Stimulated activated CD8-positive, alpha-beta memory T cell treated with anti-CD3 and anti-CD28 coated beads, Interleukin-12 subunit alpha, Interleukin-12 subunit beta, amount 100 ng/mL, for 1 hour (primary cell): Measurements from ENCODE around the gene AKAP8L.
A peak's percentile ranks its signal among the peaks of the same experiment; 100 is the strongest.

Source experiments
- DNase-seq: peaks from one replicate; pipeline ENCODE4 v3.0.0-alpha.2; 2020; ENCODE audit warnings: low read depth

AKAP8L gene

GRCh38 chr19:15432629-15433518 is 14.1 kb upstream of the AKAP8L start:
- peak; percentile 86 for DNase-seq

GRCh38 chr19:15432018-15432494 is 13.3 kb upstream of the AKAP8L start:
- DNase-seq: no peak

GRCh38 chr19:15431396-15432017 is 12.7 kb upstream of the AKAP8L start:
- no peak for DNase-seq

DNA sequence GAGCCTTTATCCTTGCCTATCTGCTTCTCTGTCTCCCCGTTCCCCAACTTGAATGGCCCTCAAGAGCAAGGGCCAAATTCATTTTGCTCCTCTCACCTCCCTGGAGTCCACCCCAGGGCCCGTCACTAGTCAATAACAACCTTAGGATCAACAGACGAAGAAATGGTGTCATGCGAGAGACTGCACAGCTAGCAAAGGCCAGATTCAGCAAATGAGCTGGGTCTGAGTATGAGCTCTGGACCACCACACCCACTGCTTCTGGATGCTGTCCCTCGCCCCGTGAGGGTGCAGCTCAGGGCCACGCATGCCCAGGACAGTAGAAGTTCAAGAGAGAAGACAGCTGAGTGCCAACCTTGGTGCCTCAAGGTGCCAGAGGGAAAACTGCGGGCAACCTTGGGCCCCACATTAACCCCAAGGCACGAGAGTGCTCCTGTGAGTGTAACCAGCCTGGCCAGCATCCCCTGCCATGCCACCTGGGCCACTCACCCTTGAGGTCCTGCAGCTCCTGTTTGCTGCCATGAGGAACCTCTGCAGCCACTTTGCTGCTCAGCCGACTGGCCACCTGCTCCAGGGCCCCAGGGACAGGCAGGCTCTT is 11.8 kb upstream of the AKAP8L start:
- no peak for DNase-seq

- no peak for DNase-seq
Measured at GRCh38 chr19:15429825-15430467, 11.2 kb upstream of the AKAP8L start.

DNA sequence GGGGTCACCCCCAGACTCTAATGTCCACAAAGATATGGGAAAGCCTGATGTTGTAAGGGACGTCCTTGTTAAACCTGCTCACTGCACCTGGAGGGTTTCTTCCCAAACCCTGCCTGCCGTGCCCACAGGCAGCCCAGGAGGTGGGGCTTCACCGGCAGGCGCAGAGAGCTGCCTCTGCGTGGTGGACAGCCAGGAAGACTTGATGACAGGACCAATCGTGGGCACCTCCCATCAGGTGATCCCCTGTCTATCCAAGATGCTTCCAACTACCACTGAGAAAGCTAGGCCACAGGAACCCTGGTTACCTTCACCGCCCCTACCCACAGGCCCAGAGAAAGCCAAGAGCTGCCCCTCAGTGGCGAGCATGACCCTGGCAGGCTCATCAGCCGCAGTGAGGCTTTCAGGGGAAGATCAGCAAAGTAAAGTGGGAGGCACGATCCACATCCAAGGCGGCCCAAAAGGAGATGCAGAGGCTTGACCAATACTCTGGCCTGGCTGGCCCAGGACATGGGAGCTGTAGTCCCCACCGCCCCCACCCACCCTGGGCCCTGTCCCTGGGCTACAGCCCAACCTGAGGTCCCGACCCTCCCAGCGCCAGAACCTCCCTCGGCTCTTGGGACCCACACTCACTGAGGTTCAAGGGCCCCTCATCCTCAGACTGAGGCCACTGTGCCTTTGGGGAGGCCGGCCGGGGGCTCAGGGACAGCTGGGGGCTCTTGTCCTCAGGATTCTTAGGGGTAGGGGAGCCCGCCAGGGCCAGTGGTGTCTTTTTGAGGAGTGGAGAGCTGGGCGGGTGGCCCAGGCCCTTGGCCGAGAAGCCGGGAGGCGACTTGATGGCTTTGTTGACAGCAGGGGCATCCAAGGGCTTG is 10.4 kb upstream of the AKAP8L start:
- DNase-seq: no peak

GRCh38 chr19:15427991-15428471 is 9.2 kb upstream of the AKAP8L start:
- no peak for DNase-seq

GRCh38 chr19:15427350-15427700 is 8.5 kb upstream of the AKAP8L start:
- DNase-seq: no peak

DNA sequence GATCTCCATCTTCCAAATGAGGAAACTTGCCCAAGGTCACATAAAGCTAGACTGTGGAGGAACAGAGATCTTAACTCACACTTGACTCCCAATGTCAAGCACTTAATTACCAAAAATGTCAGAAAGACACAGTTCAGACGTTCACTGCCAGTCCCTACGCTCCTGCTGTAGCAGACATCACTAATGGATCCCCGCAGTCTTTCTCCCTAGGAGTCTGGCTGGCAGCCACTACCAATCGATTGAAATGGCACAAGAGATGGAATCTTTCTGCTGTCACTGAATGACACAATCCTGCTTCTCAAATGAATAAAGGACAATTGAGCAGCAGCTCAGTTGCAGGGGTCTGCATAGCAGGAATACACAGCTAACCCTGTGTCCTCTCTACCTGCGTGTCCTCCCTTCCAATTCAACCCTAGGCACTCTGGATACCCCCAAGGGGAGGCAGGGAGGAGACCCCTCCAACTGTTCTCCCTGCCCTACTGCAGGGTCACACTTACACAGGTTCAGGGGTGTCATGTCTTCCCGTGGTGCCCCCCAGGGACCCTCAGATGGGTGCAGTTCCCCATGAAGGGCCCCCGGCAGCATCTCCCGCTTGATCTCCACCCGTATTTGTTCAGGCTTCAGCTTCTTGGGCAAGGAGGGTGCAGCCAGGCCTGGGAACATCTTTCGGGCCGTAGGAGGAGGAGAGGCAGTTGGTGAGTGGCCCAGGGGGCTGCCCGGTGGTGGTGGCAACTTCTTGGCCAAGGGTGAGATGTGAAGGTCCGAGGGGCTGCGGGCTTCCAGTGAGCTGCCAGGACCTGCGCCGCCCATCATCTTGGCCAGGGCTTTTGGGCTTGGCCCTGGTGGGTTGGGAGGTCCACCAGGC is 7.9 kb upstream of the AKAP8L start:
- DNase-seq: no peak

DNA sequence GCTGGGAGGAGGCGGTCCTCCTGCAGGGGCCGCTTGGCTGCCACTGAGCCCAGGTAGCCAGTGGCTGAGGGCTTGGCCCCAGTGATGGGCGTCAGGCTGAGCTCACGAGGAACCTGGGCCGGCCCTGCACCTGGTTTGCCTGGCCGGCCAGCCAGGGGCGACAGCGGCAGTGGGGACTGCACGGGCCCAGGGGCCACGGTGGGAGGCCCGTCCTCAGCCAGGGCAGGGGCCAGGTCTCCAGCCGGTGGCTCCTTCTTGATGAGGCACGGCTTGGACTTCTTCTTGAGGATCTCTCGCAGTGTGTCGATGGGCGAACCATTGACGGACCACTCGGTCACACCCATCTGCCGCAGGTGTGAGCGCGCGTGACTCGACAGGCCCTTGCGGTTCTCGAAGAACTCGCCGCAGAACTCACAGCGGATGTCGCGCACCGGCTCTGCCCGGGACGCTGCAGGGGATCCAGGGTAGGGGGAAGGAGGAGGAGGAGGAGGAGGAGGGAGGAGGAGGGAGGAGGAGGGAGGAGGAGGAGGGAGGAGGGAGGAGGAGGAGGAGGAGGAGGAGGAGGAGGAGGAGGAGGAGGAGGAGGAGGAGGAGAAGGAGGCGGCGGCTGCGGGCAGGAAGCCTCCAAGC is 6.6 kb upstream of the AKAP8L start:
- DNase-seq: no peak

DNA sequence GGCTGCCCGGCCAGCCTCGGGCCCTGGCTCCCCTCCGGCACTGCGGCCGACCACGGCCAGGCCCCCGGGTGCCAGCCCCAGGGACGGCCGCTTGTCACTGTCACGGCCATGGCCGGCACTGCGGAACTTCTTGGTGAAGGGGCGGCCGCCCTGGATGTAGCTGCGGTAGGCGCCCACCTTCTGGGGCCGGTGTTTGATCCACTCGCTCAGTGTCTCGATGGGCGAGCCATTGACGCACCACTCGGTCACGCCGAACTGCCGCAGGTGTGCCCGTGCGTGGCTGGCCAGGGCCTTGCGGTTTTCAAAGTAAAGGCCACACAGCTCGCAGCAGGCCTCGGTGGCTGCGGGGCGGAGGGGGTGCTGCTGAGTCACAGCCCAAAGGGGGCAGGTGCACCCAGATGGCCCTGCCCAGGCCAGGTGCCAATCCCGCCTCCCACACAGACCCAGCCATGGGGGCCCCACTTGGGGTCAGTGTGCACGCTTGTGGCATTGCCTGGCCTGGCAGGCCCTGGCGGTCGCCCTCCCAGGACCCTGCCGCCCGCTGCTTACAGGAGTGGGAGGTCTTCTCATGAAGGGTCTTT is 6.0 kb upstream of the AKAP8L start:
- DNase-seq: no peak

DNA sequence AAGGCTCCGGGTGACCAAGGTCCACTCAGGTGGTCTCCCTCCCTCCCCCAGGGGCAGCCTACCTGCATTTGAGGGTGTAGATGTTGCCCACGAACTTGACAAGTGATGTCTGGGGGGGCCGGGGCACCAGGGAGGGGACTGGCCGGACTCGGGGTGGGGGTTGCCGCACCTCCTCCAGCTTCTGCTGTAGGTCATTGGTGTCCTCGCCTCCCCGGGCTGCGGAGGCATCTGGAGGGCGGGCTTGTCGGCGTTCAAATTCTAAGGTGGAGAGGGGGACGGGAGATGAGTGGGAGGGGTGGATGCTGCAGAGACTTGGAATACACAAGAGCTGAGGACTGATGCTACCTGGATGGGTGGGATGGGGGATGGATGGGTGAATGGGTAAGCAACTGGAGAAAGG is 5.3 kb upstream of the AKAP8L start:
- no peak for DNase-seq

DNA sequence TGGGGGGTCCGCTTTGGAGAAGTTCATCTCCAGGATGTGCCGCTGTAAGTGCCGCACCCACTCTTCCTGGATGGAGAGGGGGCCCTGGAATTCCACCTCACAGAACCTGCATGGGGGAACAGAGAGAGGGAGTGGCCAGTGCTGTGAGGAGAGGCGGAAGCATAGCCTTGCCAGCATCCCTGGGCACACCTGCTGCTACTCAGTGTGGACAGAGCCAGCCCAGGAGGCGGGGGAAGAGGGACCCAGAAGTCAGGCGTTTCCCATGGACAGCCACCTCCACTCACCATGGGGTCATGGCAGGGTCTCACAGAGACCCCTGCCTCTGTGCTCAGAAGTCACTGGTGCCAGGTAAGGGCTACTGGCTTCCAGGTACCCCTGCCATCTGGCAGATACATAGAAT is 4.3 kb upstream of the AKAP8L start:
- no peak for DNase-seq

DNA sequence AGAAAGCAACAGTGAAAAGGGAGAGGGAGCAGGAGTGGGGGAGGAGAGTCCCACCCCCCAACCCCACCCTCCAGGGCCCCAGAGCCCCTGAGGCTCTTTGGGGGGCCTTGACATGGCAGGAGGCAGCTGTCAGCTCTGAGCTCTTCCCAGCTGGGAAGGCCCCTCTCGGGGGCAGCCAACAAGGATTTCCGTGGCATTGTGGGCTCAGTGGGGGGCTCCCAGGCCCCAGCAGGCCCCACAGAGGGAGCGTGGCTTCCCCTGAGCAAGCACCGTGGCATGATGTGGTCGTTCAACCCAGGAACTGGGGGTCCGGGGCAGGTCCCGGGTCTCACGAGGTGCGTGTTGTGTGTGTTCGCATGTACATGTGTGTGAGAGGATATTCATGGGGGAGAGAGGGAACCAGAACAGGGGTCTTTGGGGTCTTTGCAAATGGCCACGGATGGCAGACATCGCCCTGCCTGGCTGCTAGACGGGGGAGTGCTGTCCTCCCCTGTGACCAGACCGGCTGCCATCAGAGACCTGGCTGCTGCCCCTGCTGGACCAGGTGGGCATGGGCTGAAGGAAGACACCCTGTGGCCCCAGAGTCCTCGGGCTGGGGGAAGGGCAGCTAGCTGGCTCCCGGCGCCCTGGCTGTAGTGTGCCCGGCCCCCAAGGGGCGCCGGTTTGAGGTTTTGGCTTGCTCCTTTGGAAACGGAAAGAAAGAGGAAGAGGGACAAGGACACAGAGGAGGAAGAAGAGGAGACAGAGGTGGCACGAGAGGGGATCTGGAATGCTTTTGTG is 3.7 kb upstream of the AKAP8L start:
- DNase-seq: no peak

DNA sequence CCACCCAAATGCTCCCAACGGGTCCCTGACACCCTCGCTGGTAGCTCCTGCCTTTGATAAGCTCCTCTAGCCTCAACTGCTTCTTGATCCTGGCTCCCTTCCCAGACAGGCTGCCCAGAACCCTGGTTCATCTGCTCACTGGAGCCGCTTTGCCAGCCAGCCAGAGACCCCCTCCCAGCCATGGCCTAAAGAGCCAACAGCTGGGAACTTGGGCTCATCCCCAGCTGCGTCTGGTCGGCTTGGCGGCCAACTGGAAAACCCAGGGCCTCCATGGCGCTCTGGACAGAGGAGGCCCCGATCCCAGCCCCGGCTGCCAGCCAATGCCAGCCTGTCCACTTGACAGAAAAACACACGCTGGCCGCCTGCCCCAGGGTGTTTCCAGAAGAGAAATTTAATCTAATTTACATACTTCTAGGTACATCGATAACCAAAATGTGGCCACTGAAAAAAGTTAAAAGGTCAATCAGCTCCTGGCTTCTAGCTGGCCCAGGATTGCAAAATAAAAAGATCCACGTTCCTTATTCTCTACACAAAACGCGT is 3.0 kb upstream of the AKAP8L start:
- no peak for DNase-seq

- no peak for DNase-seq
Measured at GRCh38 chr19:15421136-15421695, 2.4 kb upstream of the AKAP8L start.

- no peak for DNase-seq
Measured at GRCh38 chr19:15419413-15420025, 731 bp upstream of the AKAP8L start.

DNA sequence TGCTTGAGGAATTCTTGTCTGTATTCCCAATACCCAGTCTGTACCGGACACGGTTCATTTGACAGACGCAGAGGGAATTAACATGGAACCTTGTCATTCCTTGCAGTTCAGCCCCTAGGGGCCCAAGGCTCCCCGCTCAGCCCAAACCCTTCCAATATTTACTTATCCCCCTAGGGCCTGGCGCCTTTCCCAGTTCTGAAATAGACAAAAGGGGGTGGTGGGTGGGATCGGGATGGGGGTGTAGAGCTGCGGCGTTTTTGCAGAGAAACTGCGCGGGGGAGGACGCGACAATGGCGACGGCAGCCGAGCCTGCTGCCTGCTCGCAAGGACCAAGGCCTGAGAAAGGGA is 583 bp downstream of the AKAP8L start:
- DNase-seq: no peak
